Limb (tissue), 2 donors: ENCODE data around the gene TEKT4.
A peak's percentile ranks its signal among the peaks of the same experiment; 100 is the strongest.
"Not testable (repeated sequence)": the region's sequence is repeated elsewhere in the genome, so short reads cannot be mapped to it uniquely, and the experiment has no call there.

Experiments used
- DNase-seq, 2 donors: peaks; one replicate each; pipeline ENCODE4 v3.0.0-alpha.2; 2016; ENCODE audit errors: extremely low spot score in 2 of 2

TEKT4 gene

GRCh38 chr2:94871226-94872087 is at the start of gene TEKT4:
Gene TEKT4, plus strand, starts transcription at chr2:94871430. Its CDS starts 150 bp downstream, at chr2:94871580.
- DNase-seq: peak in 1 of 2 donors; percentile 30

GRCh38 chr2:94839224-94839623 is 32.0 kb upstream of the TEKT4 start:
- not testable (repeated sequence) for DNase-seq

GRCh38 chr2:94856856-94857255 is 14.4 kb upstream of the TEKT4 start:
- DNase-seq: peak in 1 of 2 donors; percentile 29

GRCh38 chr2:94857367-94858162 is 13.7 kb upstream of the TEKT4 start:
- DNase-seq: peak in 1 of 2 donors; percentile 46

- DNase-seq: peak in 1 of 2 donors; percentile 19
These were observed 12.9 kb upstream of the TEKT4 start for GRCh38 chr2:94858163-94858888.

GRCh38 chr2:94861308-94862152 is 9.7 kb upstream of the TEKT4 start:
- DNase-seq: peak in 1 of 2 donors; percentile 41

- not testable (repeated sequence) for DNase-seq
These were observed 8.3 kb upstream of the TEKT4 start for GRCh38 chr2:94862903-94863302.

- no peak for DNase-seq
These were observed 2.1 kb upstream of the TEKT4 start for GRCh38 chr2:94869131-94869530.

GRCh38 chr2:94869552-94870439 is 1.4 kb upstream of the TEKT4 start:
- no peak for DNase-seq

GRCh38 chr2:94870440-94871225 is 597 bp upstream of the TEKT4 start:
- peak in 1 of 2 donors; percentile 37 for DNase-seq

GRCh38 chr2:94872088-94872618 is 923 bp downstream of the TEKT4 start:
- no peak for DNase-seq

- DNase-seq: no peak
These were observed 1.6 kb downstream of the TEKT4 start for GRCh38 chr2:94872676-94873361.

- no peak for DNase-seq
These were observed 2.4 kb downstream of the TEKT4 start for GRCh38 chr2:94873362-94874276.

GRCh38 chr2:94874277-94874997 is 3.2 kb downstream of the TEKT4 start:
- peak in 1 of 2 donors; percentile 61 for DNase-seq

GRCh38 chr2:94875064-94875819 is 4.0 kb downstream of the TEKT4 start:
- no peak for DNase-seq
